PFSK-1 (cell line): Measurements from ENCODE around the gene TLK1.

Experiments
- FOXP2 ChIP-seq: optimal IDR thresholded peaks from 2 replicates; pipeline ENCODE3; 2011; ENCODE audit warnings: borderline replicate concordance, control low read depth, inconsistent platforms; ENCODE audit not compliant: insufficient read depth; ENCODE audit errors: extremely low read length, extremely low read depth
- POLR2AphosphoS5 ChIP-seq: IDR thresholded peaks from 2 replicates; pipeline ENCODE4 v1.6.1; 2012; ENCODE audit warnings: low read depth, mild to moderate bottlenecking, control low read depth, low read length, moderate library complexity
- REST ChIP-seq, 2 experiments: IDR thresholded peaks; 2 replicates each; pipeline versions ENCODE4 v1.6.1 to v1.8.0; 2011 to 2012; ENCODE audit warnings: low read depth in 2 of 2, low read length in 2 of 2, control low read depth in 1 of 2, inconsistent platforms in 1 of 2, mild to moderate bottlenecking in 1 of 2, moderate library complexity in 1 of 2; ENCODE audit not compliant: insufficient read depth in 1 of 2
- SIN3A ChIP-seq: IDR thresholded peaks from 2 replicates; pipeline ENCODE4 v1.6.1; 2012; ENCODE audit warnings: mild to moderate bottlenecking, low read length, moderate library complexity, borderline replicate concordance; ENCODE audit not compliant: insufficient read depth
- TAF1 ChIP-seq: IDR thresholded peaks from 2 replicates; pipeline ENCODE4 v1.6.1; 2012; ENCODE audit warnings: low read length, control low read depth, borderline replicate concordance; ENCODE audit not compliant: insufficient read depth

TLK1 gene

GRCh38 chr2:171173087-171173486 lies 12.4 kb upstream of the TLK1 start:
- no peak for TF ChIP-seq POLR2AphosphoS5
- no peak for TF ChIP-seq FOXP2
- TF ChIP-seq SIN3A = no peak
- no peak for TF ChIP-seq REST (IDR thresholded peaks at IDR 0.05; ENCODE audit: insufficient read depth in 1 of 2, low read depth in 2 of 2, low read length in 2 of 2)
- TF ChIP-seq TAF1 = no peak

- TF ChIP-seq FOXP2 = no peak
- TF ChIP-seq TAF1 = no peak
- no peak for TF ChIP-seq SIN3A
- TF ChIP-seq POLR2AphosphoS5 = no peak
- no peak for TF ChIP-seq REST (IDR thresholded peaks at IDR 0.05; ENCODE audit: insufficient read depth in 1 of 2, low read depth in 2 of 2, low read length in 2 of 2)
These were observed 11.1 kb upstream of the TLK1 start for GRCh38 chr2:171171808-171172207.

- TF ChIP-seq REST (IDR thresholded peaks at IDR 0.05; ENCODE audit: insufficient read depth in 1 of 2, low read depth in 2 of 2, low read length in 2 of 2) (no peak), FOXP2 (no peak), TAF1 (no peak), SIN3A (no peak), POLR2AphosphoS5 (no peak)
These were observed 9.1 kb upstream of the TLK1 start for GRCh38 chr2:171169839-171170238.

- TF ChIP-seq POLR2AphosphoS5 (no peak), SIN3A (no peak), REST (IDR thresholded peaks at IDR 0.05; ENCODE audit: insufficient read depth in 1 of 2, low read depth in 2 of 2, low read length in 2 of 2) (no peak), TAF1 (no peak), FOXP2 (no peak)
These were observed 8.6 kb upstream of the TLK1 start for GRCh38 chr2:171169333-171169732.
